Measurements from ENCODE around the gene DIAPH2. TPM values are rescaled to one million over a fixed set of nuclear protein-coding genes. Genes with fewer than 3 reads are reported as not detected.

Gene DIAPH2
- total and polyA plus RNA-seq, 4 donors = 7.2 to 57.6 (median 15.5) TPM

GRCh38 chrX:97619499-97619898 is 934.9 kb downstream of the DIAPH2 start:
- H3K9ac ChIP-seq (ENCODE audit: insufficient read depth in 1 of 2, low read length in 2 of 2) = no peak overlapping the region
- H3K4me3 ChIP-seq = no peak overlapping the region

GRCh38 chrX:97622111-97622510 is 937.5 kb downstream of the DIAPH2 start:
- no peak for TF ChIP-seq CTCF (IDR thresholded peaks at IDR 0.05; ENCODE audit: control extremely low read depth, extremely low read depth)
- ATAC-seq (ENCODE audit: insufficient read depth, low FRiP score) (no peak), DNase-seq (no peak)
- Histone ChIP-seq H3K4me3 (no peak overlapping the region), H3K9me3 (ENCODE audit: control insufficient read depth in 4 of 4, insufficient read depth in 3 of 4, low read length in 3 of 4) (no peaks in the 10 kb centered on the region), H3K4me1 (ENCODE audit: control insufficient read depth in 5 of 5, insufficient read depth in 5 of 5, low read length in 5 of 5) (no peaks in the 10 kb centered on the region), H3K27me3 (ENCODE audit: control insufficient read depth in 3 of 3, insufficient read depth in 3 of 3, low read length in 2 of 3) (peaks cover 0 to 5% (median 3%) of the 10 kb centered on the region in 3 donors), H3K36me3 (ENCODE audit: control insufficient read depth in 4 of 4, insufficient read depth in 4 of 4, low read length in 4 of 4) (no peaks in the 10 kb centered on the region), H3K27ac (ENCODE audit: low read depth in 1 of 2, low read length in 1 of 2) (no peak overlapping the region), H3K9ac (ENCODE audit: insufficient read depth in 1 of 2, low read length in 2 of 2) (no peak overlapping the region)
- WGBS, 2 donors = 88 to 100% methylated on average over 3 of the region's 3 CpGs

More at GRCh38 chrX:97619499-97619898, 934.9 kb downstream of the DIAPH2 start:
- WGBS, 2 donors = 96 to 100% methylated on average over 2 of the region's 2 CpGs
- ATAC-seq (ENCODE audit: insufficient read depth, low FRiP score) = no peak
- Histone ChIP-seq H3K4me1 (ENCODE audit: control insufficient read depth in 5 of 5, insufficient read depth in 5 of 5, low read length in 5 of 5) (no peaks in the 10 kb centered on the region), H3K36me3 (ENCODE audit: control insufficient read depth in 4 of 4, insufficient read depth in 4 of 4, low read length in 4 of 4) (no peaks in the 10 kb centered on the region), H3K27me3 (ENCODE audit: control insufficient read depth in 3 of 3, insufficient read depth in 3 of 3, low read length in 2 of 3) (peaks cover 0 to 5% (median 0%) of the 10 kb centered on the region in 3 donors), H3K9me3 (ENCODE audit: control insufficient read depth in 4 of 4, insufficient read depth in 3 of 4, low read length in 3 of 4) (no peaks in the 10 kb centered on the region), H3K27ac (ENCODE audit: low read depth in 1 of 2, low read length in 1 of 2) (no peak overlapping the region)
- TF ChIP-seq CTCF (IDR thresholded peaks at IDR 0.05; ENCODE audit: control extremely low read depth, extremely low read depth) = no peak
- no peak for DNase-seq

- H3K9ac ChIP-seq (ENCODE audit: insufficient read depth in 1 of 2, low read length in 2 of 2) = no peak overlapping the region
- no peaks in the 10 kb centered on the region for H3K4me1 ChIP-seq (ENCODE audit: control insufficient read depth in 5 of 5, insufficient read depth in 5 of 5, low read length in 5 of 5)
- H3K9me3 ChIP-seq (ENCODE audit: control insufficient read depth in 4 of 4, insufficient read depth in 3 of 4, low read length in 3 of 4) = no peaks in the 10 kb centered on the region
- ATAC-seq (ENCODE audit: insufficient read depth, low FRiP score) (no peak), DNase-seq (no peak)
- 89 to 94% methylated on average over 2 of the region's 2 CpGs for WGBS, 2 donors
- H3K36me3 ChIP-seq (ENCODE audit: control insufficient read depth in 4 of 4, insufficient read depth in 4 of 4, low read length in 4 of 4) = no peaks in the 10 kb centered on the region
- H3K27me3 ChIP-seq (ENCODE audit: control insufficient read depth in 3 of 3, insufficient read depth in 3 of 3, low read length in 2 of 3) = peaks cover 2 to 4% (median 3%) of the 10 kb centered on the region in 3 donors
- no peak for TF ChIP-seq CTCF (IDR thresholded peaks at IDR 0.05; ENCODE audit: control extremely low read depth, extremely low read depth)
- no peak overlapping the region for H3K27ac ChIP-seq (ENCODE audit: low read depth in 1 of 2, low read length in 1 of 2)
- H3K4me3 ChIP-seq = no peak overlapping the region
These were observed 943.7 kb downstream of the DIAPH2 start for GRCh38 chrX:97628326-97628725.
